ENCODE results near the gene CT45A2. TPM values are rescaled to one million over a fixed set of nuclear protein-coding genes. Genes with fewer than 3 reads are reported as not detected.
"Not testable (repeated sequence)": the region's sequence is repeated elsewhere in the genome, so short reads cannot be mapped to it uniquely, and the experiment has no call there.

Gene CT45A2, protein sequence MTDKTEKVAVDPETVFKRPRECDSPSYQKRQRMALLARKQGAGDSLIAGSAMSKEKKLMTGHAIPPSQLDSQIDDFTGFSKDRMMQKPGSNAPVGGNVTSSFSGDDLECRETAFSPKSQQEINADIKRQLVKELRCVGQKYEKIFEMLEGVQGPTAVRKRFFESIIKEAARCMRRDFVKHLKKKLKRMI
- not detected for polyA plus RNA-seq (ENCODE audit: low read depth in 6 of 6)

DNA sequence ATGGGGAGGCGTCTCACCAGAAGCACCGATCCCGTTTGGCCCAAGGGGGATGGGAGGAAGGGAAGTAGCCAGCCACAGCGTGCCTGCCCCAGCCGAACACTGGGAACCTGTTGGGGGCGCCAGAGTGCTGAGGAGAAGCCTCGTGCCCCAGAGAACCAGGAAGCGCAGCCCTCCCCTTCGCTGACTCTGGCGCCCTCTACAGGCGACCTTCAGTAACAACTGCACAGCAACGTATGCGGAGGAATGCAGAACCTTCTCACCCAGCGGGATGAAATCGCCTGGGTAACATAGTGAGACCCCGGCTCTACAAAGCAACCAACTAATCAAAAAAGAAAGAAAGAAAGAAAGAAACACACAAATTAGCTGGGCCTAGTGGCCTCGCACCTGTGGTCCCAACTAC, at the start of gene CT45A2:
TSS of gene CT45A2 (minus strand) at position 101 of the 400 bp plus-strand sequence. CDS start 3,747 bp downstream, outside the sequence.
- not testable (repeated sequence) for H3K27me3 Mint-ChIP-seq; H3K9me3 Mint-ChIP-seq; H3K27ac Mint-ChIP-seq; H3K4me3 Mint-ChIP-seq; ATAC-seq (ENCODE audit: low read depth in 2 of 2); DNase-seq; H3K36me3 Mint-ChIP-seq; H3K4me1 Mint-ChIP-seq

DNA sequence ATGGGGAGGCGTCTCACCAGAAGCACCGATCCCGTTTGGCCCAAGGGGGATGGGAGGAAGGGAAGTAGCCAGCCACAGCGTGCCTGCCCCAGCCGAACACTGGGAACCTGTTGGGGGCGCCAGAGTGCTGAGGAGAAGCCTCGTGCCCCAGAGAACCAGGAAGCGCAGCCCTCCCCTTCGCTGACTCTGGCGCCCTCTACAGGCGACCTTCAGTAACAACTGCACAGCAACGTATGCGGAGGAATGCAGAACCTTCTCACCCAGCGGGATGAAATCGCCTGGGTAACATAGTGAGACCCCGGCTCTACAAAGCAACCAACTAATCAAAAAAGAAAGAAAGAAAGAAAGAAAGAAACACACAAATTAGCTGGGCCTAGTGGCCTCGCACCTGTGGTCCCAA, 34.6 kb upstream of the CT45A2 start, which contains the start of gene CT45A8:
TSS of gene CT45A8 (minus strand) at position 101 of the 400 bp plus-strand sequence. CDS start 3,755 bp downstream, outside the sequence.
- H3K4me3 Mint-ChIP-seq; DNase-seq; H3K36me3 Mint-ChIP-seq; ATAC-seq (ENCODE audit: low read depth in 2 of 2); H3K27me3 Mint-ChIP-seq; H3K27ac Mint-ChIP-seq; H3K4me1 Mint-ChIP-seq; H3K9me3 Mint-ChIP-seq: not testable (repeated sequence)

DNA sequence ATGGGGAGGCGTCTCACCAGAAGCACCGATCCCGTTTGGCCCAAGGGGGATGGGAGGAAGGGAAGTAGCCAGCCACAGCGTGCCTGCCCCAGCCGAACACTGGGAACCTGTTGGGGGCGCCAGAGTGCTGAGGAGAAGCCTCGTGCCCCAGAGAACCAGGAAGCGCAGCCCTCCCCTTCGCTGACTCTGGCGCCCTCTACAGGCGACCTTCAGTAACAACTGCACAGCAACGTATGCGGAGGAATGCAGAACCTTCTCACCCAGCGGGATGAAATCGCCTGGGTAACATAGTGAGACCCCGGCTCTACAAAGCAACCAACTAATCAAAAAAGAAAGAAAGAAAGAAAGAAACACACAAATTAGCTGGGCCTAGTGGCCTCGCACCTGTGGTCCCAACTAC, 17.4 kb upstream of the CT45A2 start, which contains the start of gene CT45A7:
TSS of gene CT45A7 (minus strand) at position 101 of the 400 bp plus-strand sequence. CDS start 3,747 bp downstream, outside the sequence.
- not testable (repeated sequence) for H3K27ac Mint-ChIP-seq; H3K4me1 Mint-ChIP-seq; H3K27me3 Mint-ChIP-seq; H3K36me3 Mint-ChIP-seq; ATAC-seq (ENCODE audit: low read depth in 2 of 2); H3K9me3 Mint-ChIP-seq; H3K4me3 Mint-ChIP-seq; DNase-seq

DNA sequence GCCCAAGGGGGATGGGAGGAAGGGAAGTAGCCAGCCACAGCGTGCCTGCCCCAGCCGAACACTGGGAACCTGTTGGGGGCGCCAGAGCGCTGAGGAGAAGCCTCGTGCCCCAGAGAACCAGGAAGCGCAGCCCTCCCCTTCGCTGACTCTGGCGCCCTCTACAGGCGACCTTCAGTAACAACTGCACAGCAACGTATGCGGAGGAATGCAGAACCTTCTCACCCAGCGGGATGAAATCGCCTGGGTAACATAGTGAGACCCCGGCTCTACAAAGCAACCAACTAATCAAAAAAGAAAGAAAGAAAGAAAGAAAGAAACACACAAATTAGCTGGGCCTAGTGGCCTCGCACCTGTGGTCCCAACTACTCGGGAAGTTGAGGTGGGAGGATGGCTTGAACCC, 17.1 kb downstream of the CT45A2 start, which contains the start of gene CT45A6:
TSS of gene CT45A6 (minus strand) at position 101 of the 400 bp plus-strand sequence. CDS start 3,794 bp downstream, outside the sequence.
- not testable (repeated sequence) for H3K4me1 Mint-ChIP-seq; H3K4me3 Mint-ChIP-seq; H3K27ac Mint-ChIP-seq; H3K36me3 Mint-ChIP-seq; ATAC-seq (ENCODE audit: low read depth in 2 of 2); H3K9me3 Mint-ChIP-seq; DNase-seq; H3K27me3 Mint-ChIP-seq

DNA sequence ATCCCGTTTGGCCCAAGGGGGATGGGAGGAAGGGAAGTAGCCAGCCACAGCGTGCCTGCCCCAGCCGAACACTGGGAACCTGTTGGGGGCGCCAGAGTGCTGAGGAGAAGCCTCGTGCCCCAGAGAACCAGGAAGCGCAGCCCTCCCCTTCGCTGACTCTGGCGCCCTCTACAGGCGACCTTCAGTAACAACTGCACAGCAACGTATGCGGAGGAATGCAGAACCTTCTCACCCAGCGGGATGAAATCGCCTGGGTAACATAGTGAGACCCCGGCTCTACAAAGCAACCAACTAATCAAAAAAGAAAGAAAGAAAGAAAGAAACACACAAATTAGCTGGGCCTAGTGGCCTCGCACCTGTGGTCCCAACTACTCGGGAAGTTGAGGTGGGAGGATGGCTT, 34.4 kb downstream of the CT45A2 start, which contains the start of gene CT45A5:
TSS of gene CT45A5 (minus strand) at position 101 of the 400 bp plus-strand sequence. CDS start 3,774 bp downstream, outside the sequence.
- not testable (repeated sequence) for H3K36me3 Mint-ChIP-seq

DNA sequence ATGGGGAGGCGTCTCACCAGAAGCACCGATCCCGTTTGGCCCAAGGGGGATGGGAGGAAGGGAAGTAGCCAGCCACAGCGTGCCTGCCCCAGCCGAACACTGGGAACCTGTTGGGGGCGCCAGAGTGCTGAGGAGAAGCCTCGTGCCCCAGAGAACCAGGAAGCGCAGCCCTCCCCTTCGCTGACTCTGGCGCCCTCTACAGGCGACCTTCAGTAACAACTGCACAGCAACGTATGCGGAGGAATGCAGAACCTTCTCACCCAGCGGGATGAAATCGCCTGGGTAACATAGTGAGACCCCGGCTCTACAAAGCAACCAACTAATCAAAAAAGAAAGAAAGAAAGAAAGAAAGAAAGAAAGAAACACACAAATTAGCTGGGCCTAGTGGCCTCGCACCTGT, 51.7 kb downstream of the CT45A2 start, which contains the start of gene CT45A3:
TSS of gene CT45A3 (minus strand) at position 101 of the 400 bp plus-strand sequence. CDS start 3,747 bp downstream, outside the sequence.
- H3K27me3 Mint-ChIP-seq; DNase-seq; H3K27ac Mint-ChIP-seq; ATAC-seq (ENCODE audit: low read depth in 2 of 2); H3K9me3 Mint-ChIP-seq; H3K4me3 Mint-ChIP-seq; H3K4me1 Mint-ChIP-seq; H3K36me3 Mint-ChIP-seq: not testable (repeated sequence)

More for the DNA sequence above, 34.4 kb downstream of the CT45A2 start, which contains the start of gene CT45A5:
- ATAC-seq (ENCODE audit: low read depth in 2 of 2); H3K27ac Mint-ChIP-seq; H3K9me3 Mint-ChIP-seq; DNase-seq; H3K4me1 Mint-ChIP-seq; H3K4me3 Mint-ChIP-seq; H3K27me3 Mint-ChIP-seq: not testable (repeated sequence)

Other genes with a start within 250 kb of the CT45A2 start
- not detected for gene CT45A1, start 106.4 kb downstream of the CT45A2 start, polyA plus RNA-seq (ENCODE audit: low read depth in 6 of 6)
- not detected for gene CT45A3, start 51.8 kb downstream of the CT45A2 start, polyA plus RNA-seq (ENCODE audit: low read depth in 6 of 6)
- gene CT45A5, start 34.5 kb downstream of the CT45A2 start, polyA plus RNA-seq (ENCODE audit: low read depth in 6 of 6): not detected
- gene CT45A6, start 17.2 kb downstream of the CT45A2 start, polyA plus RNA-seq (ENCODE audit: low read depth in 6 of 6): not detected
- not detected for gene CT45A7, start 17.3 kb upstream of the CT45A2 start, polyA plus RNA-seq (ENCODE audit: low read depth in 6 of 6)
- not detected for gene CT45A8, start 34.5 kb upstream of the CT45A2 start, polyA plus RNA-seq (ENCODE audit: low read depth in 6 of 6)
- not detected for gene CT45A9, start 51.8 kb upstream of the CT45A2 start, polyA plus RNA-seq (ENCODE audit: low read depth in 6 of 6)
- gene CT45A10, start 73.4 kb upstream of the CT45A2 start, polyA plus RNA-seq (ENCODE audit: low read depth in 6 of 6): not detected
- not detected for gene SAGE1, start 73.7 kb upstream of the CT45A2 start, polyA plus RNA-seq (ENCODE audit: low read depth in 6 of 6)
- gene MMGT1, start 154.0 kb upstream of the CT45A2 start, polyA plus RNA-seq (ENCODE audit: low read depth in 6 of 6): 10 to 100 TPM in 3 of 6 donors, 1 to 10 TPM in 3; 7.6 to 11.5 (median 10.4) TPM
- 10 to 100 TPM in 4 of 6 donors, 1 to 10 TPM in 2; 9.2 to 18.8 (median 10.7) TPM for gene SLC9A6, start 165.4 kb upstream of the CT45A2 start, polyA plus RNA-seq (ENCODE audit: low read depth in 6 of 6)